GM12878 (cell line): ENCODE measurements around the gene CXCL8. TPM values are rescaled to one million over a fixed set of nuclear protein-coding genes. Genes with fewer than 3 reads are reported as not detected.

Experiments
- ATAC-seq: fragments of 200-7000 bp; cut with Tn5 transposase; 3 replicates; pipeline ENCODE4 v1.9.1; 2020; ENCODE audit warnings: mild to moderate bottlenecking, moderate library complexity
- BruUV-seq: library from RNA; stranded (reverse); fragments of 400-500 nt; replicated peaks from 2 replicates; lab custom pipeline; 2021; lab: Mats Ljungman, UMichigan
- CTCF ChIA-PET: fragments of 300-600 bp; sonication (Branson Sonifier 250); formaldehyde crosslinking; extraction: SDS; loops from one replicate; lab custom pipeline; 2021; ENCODE audit warnings: inconsistent platforms; lab: Yijun Ruan, JAX
- POLR2A ChIA-PET: fragments of 350-600 bp; formaldehyde crosslinking; extraction: SDS; loops from one replicate; lab custom pipeline; 2021; ENCODE audit warnings: inconsistent platforms; lab: Charles Lee
- RAD21 ChIA-PET: fragments of 300-600 bp; sonication (Branson Sonifier 250); formaldehyde crosslinking; loops from one replicate; lab custom pipeline; 2023; ENCODE audit warnings: antibody characterized with exemption; ENCODE audit not compliant: unreplicated experiment; lab: Charles Lee
- SMC1A ChIA-PET: fragments of 300-600 bp; sonication (Branson Sonifier 250); formaldehyde crosslinking; loops from one replicate; lab custom pipeline; 2023; ENCODE audit not compliant: unreplicated experiment, uncharacterized antibody; lab: Charles Lee
- DNase-seq: peaks from one replicate; pipeline ENCODE4 v3.0.0-alpha.2; 2011; ENCODE audit warnings: low read depth, low spot score
- FAIRE-seq: peaks from 3 replicates; lab custom pipeline; 2011; peaks lifted over from hg19 to GRCh38; lab: Jason Lieb, UNC
- H2AFZ ChIP-seq: 2 replicates; pipeline ENCODE4 v1.6.0; 2011; ENCODE audit warnings: low read depth, low read length, control low read depth; ENCODE audit not compliant: control insufficient read depth
- H3K27ac ChIP-seq: 2 replicates; pipeline ENCODE4 v1.5.1; 2011; ENCODE audit warnings: control low read depth; ENCODE audit not compliant: control insufficient read depth, insufficient read depth
- H3K27me3 ChIP-seq, 2 experiments: replicated peaks in 1 of 2; 2 replicates each; pipeline versions ENCODE4 v1.6.0 to v1.6.1; 2011; ENCODE audit warnings: low read length in 1 of 2; ENCODE audit not compliant: control insufficient read depth in 2 of 2, insufficient read depth in 2 of 2
- H3K36me3 ChIP-seq, 2 experiments: 2 replicates each; pipeline ENCODE4 v1.5.1; 2011; ENCODE audit warnings: low read length in 1 of 2; ENCODE audit not compliant: control insufficient read depth in 2 of 2, insufficient read depth in 2 of 2
- H3K4me1 ChIP-seq: 2 replicates; pipeline ENCODE4 v1.6.1; 2011; ENCODE audit warnings: mild to moderate bottlenecking, low read length, moderate library complexity, mixed read lengths; ENCODE audit not compliant: control insufficient read depth, insufficient read depth
- H3K4me2 ChIP-seq: 2 replicates; pipeline ENCODE4 v1.6.0; 2011; ENCODE audit warnings: control low read depth; ENCODE audit not compliant: control insufficient read depth, insufficient read depth
- H3K4me3 ChIP-seq: fragments of 200-600 bp; sonication (generic); 2 replicates; pipeline ENCODE4 v1.5.1; 2016
- H3K79me2 ChIP-seq: 2 replicates; pipeline ENCODE4 v1.6.0; 2011; ENCODE audit warnings: low read length; ENCODE audit not compliant: control insufficient read depth, insufficient read depth
- H3K9ac ChIP-seq: 2 replicates; pipeline ENCODE4 v1.8.0; 2011; ENCODE audit warnings: low read length, control low read depth, mixed read lengths; ENCODE audit not compliant: control insufficient read depth, insufficient read depth
- H3K9me3 ChIP-seq: replicated peaks from 3 replicates; pipeline ENCODE4 v1.5.1; 2011; ENCODE audit warnings: mild to moderate bottlenecking, low read length; ENCODE audit not compliant: control insufficient read depth, insufficient read depth
- H4K20me1 ChIP-seq: 2 replicates; pipeline ENCODE4 v1.6.0; 2011; ENCODE audit not compliant: control insufficient read depth, insufficient read depth
- DPF2 ChIP-seq: fragments of 450-650 bp; IDR thresholded peaks from 2 replicates; pipeline ENCODE4 v1.6.1; 2017; ENCODE audit warnings: mild to moderate bottlenecking
- KAT2A ChIP-seq: conservative IDR thresholded peaks from 2 replicates; pipeline ENCODE4 v1.6.1; 2011; ENCODE audit warnings: low read depth, low read length; ENCODE audit not compliant: control insufficient read depth
- MTA2 ChIP-seq: fragments of 450-650 bp; IDR thresholded peaks from 2 replicates; pipeline ENCODE4 v1.6.1; 2016; ENCODE audit warnings: low read depth, mild to moderate bottlenecking, moderate library complexity
- POLR2A ChIP-seq: IDR thresholded peaks from 2 replicates; pipeline ENCODE4 v1.6.1; 2011; ENCODE audit warnings: low read depth, mild to moderate bottlenecking, low read length
- RCOR1 ChIP-seq: conservative IDR thresholded peaks from 2 replicates; pipeline ENCODE4 v1.6.1; 2012; ENCODE audit warnings: low read depth, low read length, improper control_type of control experiment
- SUZ12 ChIP-seq: fragments of 200-600 bp; sonication (generic); IDR thresholded peaks from one replicate; pipeline ENCODE4 v1.6.1; 2018; ENCODE audit warnings: antibody characterized with exemption, mild to moderate bottlenecking; ENCODE audit not compliant: unreplicated experiment
- YY1 ChIP-seq: IDR thresholded peaks from 2 replicates; pipeline ENCODE4 v1.6.1; 2011; ENCODE audit warnings: low read depth, mild to moderate bottlenecking, low read length
- ZNF207 ChIP-seq: fragments of 450-650 bp; IDR thresholded peaks from 2 replicates; pipeline ENCODE4 v1.6.1; 2014; ENCODE audit warnings: antibody characterized with exemption, mild to moderate bottlenecking, borderline replicate concordance
- ZNF24 ChIP-seq: fragments of 450-650 bp; IDR thresholded peaks from 2 replicates; pipeline ENCODE4 v1.6.1; 2017; ENCODE audit warnings: antibody characterized with exemption, mild to moderate bottlenecking
- WGBS: methylation state at CpG from one replicate; pipeline ENCODE4 v1.1.6; 2016; ENCODE audit warnings: low lambda C conversion rate; ENCODE audit not compliant: insufficient replicate concordance, insufficient coverage; ENCODE audit errors: missing lambda C conversion rate; 5-methylcytosine and 5-hydroxymethylcytosine counted together
- in situ Hi-C: fragments of 300-500 bp; cut with MboI; formaldehyde crosslinking; loops from 9 replicates; pipeline ENCODE4 v1.14.3; 2018; ENCODE audit warnings: mixed read lengths
- intact Hi-C: fragments of 100-400 bp; cut with micrococcal nuclease; formaldehyde crosslinking; loops from one replicate; pipeline ENCODE4 v1.14.2; 2022; ENCODE audit not compliant: unreplicated experiment
- polyA plus RNA-seq, 11 experiments: library from polyadenylated mRNA; depleted of rRNA in 4 of 11; unstranded in 6 of 11; stranded (reverse) in 5 of 11; fragments of >200 nt; fragmentation: Nextera tagmentation in 4 of 11; fragmentation: Illumina TruSeq in 1 of 11; extraction: Ambion mirVana in 4 of 11; extraction: Trizol in 1 of 11; gene quantifications; 1 replicate in 1 of 11; 2 replicates in 10 of 11; pipeline versions ENCODE4 v1.2.1 to v1.2.3, GENCODE V29; 2011 to 2016; ENCODE audit warnings: inconsistent platforms in 2 of 11, missing spikeins in 2 of 11, low read depth in 1 of 11
- total RNA-seq, 4 experiments: library from RNA; depleted of rRNA in 3 of 4; stranded (reverse); fragments of >200 nt in 3 of 4; fragmentation: Illumina TruSeq in 1 of 4; extraction: Trizol in 1 of 4; gene quantifications; 2 replicates each; pipeline versions ENCODE4 v1.2.1 to v1.2.3, GENCODE V29; 2013 to 2021
- TF ChIP-seq, protein P1 (sequence below): fragments of 150-350 bp; IDR thresholded peaks from 2 replicates; pipeline ENCODE4 v1.6.1; 2014; ENCODE audit warnings: mild to moderate bottlenecking, low read depth, low read length
- TF ChIP-seq, protein P2 (sequence below): IDR thresholded peaks from 2 replicates; pipeline ENCODE4 v1.6.1; 2012; ENCODE audit warnings: low read depth, low read length, improper control_type of control experiment
- TF ChIP-seq, protein P3 (sequence below): fragments of 450-650 bp; formaldehyde crosslinking; IDR thresholded peaks from 2 replicates; pipeline ENCODE4 v1.4.0; 2022; ENCODE audit warnings: mild to moderate bottlenecking, moderate library complexity
- TF ChIP-seq, protein P4 (sequence below): IDR thresholded peaks from 2 replicates; pipeline ENCODE4 v1.6.1; 2011; ENCODE audit warnings: borderline replicate concordance, low read depth, mild to moderate bottlenecking, moderate library complexity, mixed read lengths, low read length; ENCODE audit not compliant: insufficient read depth; ENCODE audit errors: extremely low read length

The CXCL8 gene
- total and polyA plus RNA-seq, 10 of the 15 experiments (the other 5 are each of a cell fraction or from before 2014, with no cell fraction given): 0.09 to 0.36 (median 0.19) TPM; not detected in 1

DNA sequence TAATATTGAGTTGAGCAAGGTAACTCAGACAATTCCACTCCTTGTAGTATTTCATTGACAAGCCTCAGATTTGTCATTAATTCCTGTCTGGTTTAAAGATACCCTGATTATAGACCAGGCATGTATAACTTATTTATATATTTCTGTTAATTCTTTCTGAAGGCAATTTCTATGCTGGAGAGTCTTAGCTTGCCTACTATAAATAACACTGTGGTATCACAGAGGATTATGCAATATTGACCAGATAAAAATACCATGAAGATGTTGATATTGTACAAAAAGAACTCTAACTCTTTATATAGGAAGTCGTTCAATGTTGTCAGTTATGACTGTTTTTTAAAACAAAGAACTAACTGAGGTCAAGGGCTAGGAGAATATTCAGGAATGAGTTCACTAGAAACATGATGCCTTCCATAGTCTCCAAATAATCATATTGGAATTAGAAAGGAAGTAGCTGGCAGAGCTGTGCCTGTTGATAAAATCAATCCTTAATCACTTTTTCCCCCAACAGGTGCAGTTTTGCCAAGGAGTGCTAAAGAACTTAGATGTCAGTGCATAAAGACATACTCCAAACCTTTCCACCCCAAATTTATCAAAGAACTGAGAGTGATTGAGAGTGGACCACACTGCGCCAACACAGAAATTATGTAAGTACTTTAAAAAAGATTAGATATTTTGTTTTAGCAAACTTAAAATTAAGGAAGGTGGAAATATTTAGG, 821 bp downstream of the CXCL8 start:
- WGBS: 54% methylated on average over 2 of the region's 2 CpGs
- RAD21 ChIA-PET: no interaction called here

More for the DNA sequence above, 821 bp downstream of the CXCL8 start:
- Histone ChIP-seq H3K27me3 (no peaks in the 10 kb centered on the region), H3K27ac (no peak overlapping the region), H3K79me2 (no peaks in the 10 kb centered on the region), H3K9me3 (no peaks in the 10 kb centered on the region; the same call in 2 of the 3 replicates), H3K36me3 (no peaks in the 10 kb centered on the region), H3K4me1 (no peaks in the 10 kb centered on the region), H3K9ac (no peak overlapping the region), H3K4me3 (no peak overlapping the region), H4K20me1 (no peaks in the 10 kb centered on the region), H3K4me2 (no peak overlapping the region), H2AFZ (no peak overlapping the region)
- intact Hi-C loops: no loop called here
- ChIA-PET CTCF (interaction anchor here (1.0 kb wide), 1 partner anchor 123 kb away, joined by 4 read pairs; no protein-coding TSS in a partner anchor), SMC1A (interaction anchor here (1.3 to 1.7 kb wide), 3 partner anchors 9 to 11 kb away, joined by 4 to 5 read pairs (median 4); no protein-coding TSS in a partner anchor), POLR2A (no interaction called here)
- TF ChIP-seq YY1 (no peak), RCOR1 (no peak), ZNF24 (no peak), POLR2A (no peak), DPF2 (no peak), ZNF207 (no peak), SUZ12 (no peak), KAT2A (no peak), MTA2 (no peak)
- TF ChIP-seq, protein P1, sequence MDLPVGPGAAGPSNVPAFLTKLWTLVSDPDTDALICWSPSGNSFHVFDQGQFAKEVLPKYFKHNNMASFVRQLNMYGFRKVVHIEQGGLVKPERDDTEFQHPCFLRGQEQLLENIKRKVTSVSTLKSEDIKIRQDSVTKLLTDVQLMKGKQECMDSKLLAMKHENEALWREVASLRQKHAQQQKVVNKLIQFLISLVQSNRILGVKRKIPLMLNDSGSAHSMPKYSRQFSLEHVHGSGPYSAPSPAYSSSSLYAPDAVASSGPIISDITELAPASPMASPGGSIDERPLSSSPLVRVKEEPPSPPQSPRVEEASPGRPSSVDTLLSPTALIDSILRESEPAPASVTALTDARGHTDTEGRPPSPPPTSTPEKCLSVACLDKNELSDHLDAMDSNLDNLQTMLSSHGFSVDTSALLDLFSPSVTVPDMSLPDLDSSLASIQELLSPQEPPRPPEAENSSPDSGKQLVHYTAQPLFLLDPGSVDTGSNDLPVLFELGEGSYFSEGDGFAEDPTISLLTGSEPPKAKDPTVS: no peak
- TF ChIP-seq, protein P2, sequence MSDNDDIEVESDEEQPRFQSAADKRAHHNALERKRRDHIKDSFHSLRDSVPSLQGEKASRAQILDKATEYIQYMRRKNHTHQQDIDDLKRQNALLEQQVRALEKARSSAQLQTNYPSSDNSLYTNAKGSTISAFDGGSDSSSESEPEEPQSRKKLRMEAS: no peak
- TF ChIP-seq, protein P3, sequence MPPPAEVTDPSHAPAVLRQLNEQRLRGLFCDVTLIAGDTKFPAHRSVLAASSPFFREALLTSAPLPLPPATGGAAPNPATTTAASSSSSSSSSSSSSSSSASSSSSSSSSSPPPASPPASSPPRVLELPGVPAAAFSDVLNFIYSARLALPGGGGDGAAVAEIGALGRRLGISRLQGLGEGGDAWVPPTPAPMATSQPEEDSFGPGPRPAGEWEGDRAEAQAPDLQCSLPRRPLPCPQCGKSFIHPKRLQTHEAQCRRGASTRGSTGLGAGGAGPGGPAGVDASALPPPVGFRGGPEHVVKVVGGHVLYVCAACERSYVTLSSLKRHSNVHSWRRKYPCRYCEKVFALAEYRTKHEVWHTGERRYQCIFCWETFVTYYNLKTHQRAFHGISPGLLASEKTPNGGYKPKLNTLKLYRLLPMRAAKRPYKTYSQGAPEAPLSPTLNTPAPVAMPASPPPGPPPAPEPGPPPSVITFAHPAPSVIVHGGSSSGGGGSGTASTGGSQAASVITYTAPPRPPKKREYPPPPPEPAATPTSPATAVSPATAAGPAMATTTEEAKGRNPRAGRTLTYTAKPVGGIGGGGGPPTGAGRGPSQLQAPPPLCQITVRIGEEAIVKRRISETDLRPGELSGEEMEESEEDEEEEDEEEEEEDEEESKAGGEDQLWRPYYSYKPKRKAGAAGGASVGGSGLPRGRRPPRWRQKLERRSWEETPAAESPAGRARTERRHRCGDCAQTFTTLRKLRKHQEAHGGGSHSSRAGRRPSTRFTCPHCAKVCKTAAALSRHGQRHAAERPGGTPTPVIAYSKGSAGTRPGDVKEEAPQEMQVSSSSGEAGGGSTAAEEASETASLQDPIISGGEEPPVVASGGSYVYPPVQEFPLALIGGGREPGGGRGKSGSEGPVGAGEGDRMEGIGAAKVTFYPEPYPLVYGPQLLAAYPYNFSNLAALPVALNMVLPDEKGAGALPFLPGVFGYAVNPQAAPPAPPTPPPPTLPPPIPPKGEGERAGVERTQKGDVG (CRISPR knock-in tag): no peak
- TF ChIP-seq, protein P4, sequence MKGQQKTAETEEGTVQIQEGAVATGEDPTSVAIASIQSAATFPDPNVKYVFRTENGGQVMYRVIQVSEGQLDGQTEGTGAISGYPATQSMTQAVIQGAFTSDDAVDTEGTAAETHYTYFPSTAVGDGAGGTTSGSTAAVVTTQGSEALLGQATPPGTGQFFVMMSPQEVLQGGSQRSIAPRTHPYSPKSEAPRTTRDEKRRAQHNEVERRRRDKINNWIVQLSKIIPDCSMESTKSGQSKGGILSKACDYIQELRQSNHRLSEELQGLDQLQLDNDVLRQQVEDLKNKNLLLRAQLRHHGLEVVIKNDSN: no peak
- no TSS peak for BruUV-seq
- ATAC-seq (no peak), FAIRE-seq (no peak), DNase-seq (no peak)
- in situ Hi-C loops: no loop called here
